CD14-positive monocyte (primary cell): ENCODE data around the gene CDKN2C. TPM values are rescaled to one million over a fixed set of nuclear protein-coding genes. Genes with fewer than 3 reads are reported as not detected.

Source experiments
- DNase-seq, 3 donors: peaks; one replicate each; pipeline ENCODE4 v3.0.0-alpha.2; 2011 to 2022
- H2AFZ ChIP-seq: 2 replicates; pipeline ENCODE4 v1.6.0; 2012; ENCODE audit warnings: mild to moderate bottlenecking, low read depth, low read length, inconsistent platforms; ENCODE audit not compliant: insufficient read depth, poor library complexity, severe bottlenecking
- H3K27ac ChIP-seq, 2 donors: 1 replicate in 1 of 2; 2 replicates in 1 of 2; pipeline ENCODE4 v1.5.1; 2012 to 2013; ENCODE audit warnings: low read length in 2 of 2, control low read depth in 1 of 2, inconsistent platforms in 1 of 2, low read depth in 1 of 2, mild to moderate bottlenecking in 1 of 2
- H3K27me3 ChIP-seq, 2 donors: one replicate each; pipeline versions ENCODE4 v1.6.0 to v1.6.1; 2011 to 2013; ENCODE audit warnings: low read length in 2 of 2; ENCODE audit not compliant: control insufficient read depth in 2 of 2, insufficient read depth in 2 of 2
- H3K36me3 ChIP-seq, 2 donors: replicated peaks in 1 of 2; 1 replicate in 1 of 2; 2 replicates in 1 of 2; pipeline versions ENCODE4 v1.5.1 to v1.6.1; 2012 to 2013; ENCODE audit warnings: low read length in 2 of 2, control low read depth in 1 of 2, inconsistent platforms in 1 of 2, mild to moderate bottlenecking in 1 of 2; ENCODE audit not compliant: insufficient read depth in 2 of 2, control insufficient read depth in 1 of 2
- H3K4me1 ChIP-seq, 2 donors: 1 replicate in 1 of 2; 2 replicates in 1 of 2; pipeline versions ENCODE4 v1.5.1 to v1.6.1; 2012 to 2013; ENCODE audit warnings: low read length in 2 of 2, control low read depth in 1 of 2, inconsistent platforms in 1 of 2, mild to moderate bottlenecking in 1 of 2, moderate library complexity in 1 of 2; ENCODE audit not compliant: insufficient read depth in 2 of 2, control insufficient read depth in 1 of 2
- H3K4me2 ChIP-seq: replicated peaks from 2 replicates; pipeline ENCODE3; 2012; ENCODE audit warnings: low read length, moderate library complexity, mild to moderate bottlenecking; ENCODE audit not compliant: poor library complexity, severe bottlenecking; ENCODE audit errors: extremely low read depth
- H3K4me3 ChIP-seq, 3 experiments: fragments of 200-600 bp in 1 of 3; sonication (generic) in 1 of 3; replicated peaks in 1 of 3; 1 replicate in 2 of 3; 2 replicates in 1 of 3; pipeline ENCODE4 v1.5.1; 2011 to 2013; ENCODE audit warnings: low read length in 3 of 3, mild to moderate bottlenecking in 3 of 3, control low read depth in 2 of 3, low read depth in 2 of 3, inconsistent platforms in 1 of 3, moderate library complexity in 1 of 3
- H3K79me2 ChIP-seq: 2 replicates; pipeline ENCODE4 v1.6.0; 2012; ENCODE audit warnings: mild to moderate bottlenecking, control low read depth, inconsistent platforms, low read length, moderate library complexity; ENCODE audit not compliant: insufficient read depth
- H3K9ac ChIP-seq: 2 replicates; pipeline ENCODE4 v1.6.0; 2017; ENCODE audit warnings: low read length, mild to moderate bottlenecking; ENCODE audit not compliant: insufficient read depth, poor library complexity, severe bottlenecking
- H3K9me3 ChIP-seq, 2 donors: replicated peaks in 1 of 2; 1 replicate in 1 of 2; 2 replicates in 1 of 2; pipeline versions ENCODE4 v1.5.1 to v1.6.1; 2012 to 2013; ENCODE audit warnings: low read length in 2 of 2, control low read depth in 1 of 2; ENCODE audit not compliant: control insufficient read depth in 1 of 2, insufficient read depth in 1 of 2
- H4K20me1 ChIP-seq: 2 replicates; pipeline ENCODE4 v1.6.0; 2012; ENCODE audit warnings: mild to moderate bottlenecking, low read length, control low read depth, moderate library complexity; ENCODE audit not compliant: insufficient read depth
- H3K27ac Mint-ChIP-seq, 7 donors: one replicate each; pipeline ENCODE4 v1.8.0; 2020; ENCODE audit warnings: mild to moderate bottlenecking in 7 of 7, mixed read lengths in 7 of 7, moderate library complexity in 6 of 7, inconsistent platforms in 2 of 7
- H3K27me3 Mint-ChIP-seq, 3 donors: one replicate each; pipeline ENCODE4 v1.8.0; 2021 to 2022; ENCODE audit warnings: low read depth in 3 of 3, mild to moderate bottlenecking in 3 of 3, mixed read lengths in 3 of 3, moderate library complexity in 3 of 3, inconsistent platforms in 1 of 3
- H3K36me3 Mint-ChIP-seq, 2 donors: one replicate each; pipeline ENCODE4 v1.8.0; 2020; ENCODE audit warnings: mixed read lengths in 2 of 2, inconsistent platforms in 1 of 2, mild to moderate bottlenecking in 1 of 2
- H3K4me1 Mint-ChIP-seq: one replicate; pipeline ENCODE4 v1.8.0; 2020; ENCODE audit warnings: mild to moderate bottlenecking, mixed read lengths
- H3K4me3 Mint-ChIP-seq, 2 donors: one replicate each; pipeline ENCODE4 v1.8.0; 2020; ENCODE audit warnings: mild to moderate bottlenecking in 2 of 2, mixed read lengths in 2 of 2, moderate library complexity in 1 of 2
- H3K9me3 Mint-ChIP-seq, 7 donors: one replicate each; pipeline ENCODE4 v1.8.0; 2020 to 2022; ENCODE audit warnings: mixed read lengths in 7 of 7, mild to moderate bottlenecking in 6 of 7, moderate library complexity in 6 of 7, inconsistent platforms in 2 of 7
- CTCF ChIP-seq: fragments of 200-600 bp; IDR thresholded peaks from one replicate; pipeline ENCODE4 v1.8.0; 2022; ENCODE audit warnings: antibody characterized with exemption, mild to moderate bottlenecking
- WGBS: methylation state at CpG from one replicate; pipeline ENCODE4 v1.1.5; 2013; ENCODE audit warnings: missing lambda C conversion rate; ENCODE audit not compliant: insufficient coverage; 5-methylcytosine and 5-hydroxymethylcytosine counted together
- intact Hi-C, 2 donors: fragments of 100-400 bp; cut with micrococcal nuclease; formaldehyde crosslinking; loops; one replicate each; pipeline versions ENCODE4 v1.15.0 to v1.15.1; 2023
- polyA plus RNA-seq, 3 donors: library from polyadenylated mRNA; depleted of rRNA in 1 of 3; unstranded in 2 of 3; stranded (reverse) in 1 of 3; fragments of 300-500 nt in 2 of 3; fragments of >200 nt in 1 of 3; fragmentation: Illumina TruSeq in 2 of 3; gene quantifications; 1 replicate in 2 of 3; 2 replicates in 1 of 3; pipeline ENCODE4 v1.2.3, GENCODE V29; 2012 to 2021

CDKN2C gene
- polyA plus RNA-seq, 3 donors, result 5.3 to 9.9 (median 7.4) TPM

DNA sequence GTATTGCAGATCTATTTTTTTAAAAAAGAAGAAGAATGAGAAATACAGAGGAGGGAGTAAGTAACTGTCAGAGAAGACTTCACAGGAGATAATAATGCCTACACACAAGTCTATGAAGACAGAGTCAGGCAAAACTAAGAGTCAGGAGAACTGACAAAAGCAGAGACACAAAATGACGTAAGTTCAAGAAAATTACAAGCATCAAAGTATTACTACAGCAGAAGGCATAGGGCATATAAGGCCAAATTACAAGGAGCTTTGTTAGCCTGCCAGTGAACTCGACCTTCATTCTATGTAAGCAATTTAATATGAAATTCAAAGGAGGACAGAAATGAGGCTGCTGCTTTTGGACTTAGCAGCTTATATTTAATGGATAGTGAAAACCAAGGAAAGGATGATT, 33.7 kb upstream of the CDKN2C start:
- WGBS, result 100% methylated on average over 1 of the region's 2 CpGs
- Histone ChIP-seq H3K36me3 (no peaks in the 10 kb centered on the region), H2AFZ (no peak overlapping the region), H3K4me1 (no peaks in the 10 kb centered on the region), H3K9ac (no peak overlapping the region), H3K4me2 (no peak overlapping the region), H3K9me3 (no peaks in the 10 kb centered on the region), H3K4me3 (no peak overlapping the region), H3K27ac (no peak overlapping the region), H3K79me2 (peaks cover 76% of the 10 kb centered on the region), H4K20me1 (peaks cover 4% of the 10 kb centered on the region), H3K27me3 (no peaks in the 10 kb centered on the region)
- Mint-ChIP-seq H3K27me3 (no peaks in the 10 kb centered on the region), H3K4me1 (peaks cover 2% of the 10 kb centered on the region), H3K36me3 (peaks cover 10 to 12% of the 10 kb centered on the region in 2 donors), H3K27ac (no peak overlapping the region), H3K4me3 (no peak overlapping the region), H3K9me3 (peaks cover 0 to 10% (median 3%) of the 10 kb centered on the region in 7 donors)
- intact Hi-C loops, result no loop called here
- no peak for TF ChIP-seq CTCF
- no peak for DNase-seq

- Mint-ChIP-seq H3K36me3 (peaks cover 3 to 14% of the 10 kb centered on the region in 2 donors), H3K9me3 (peaks cover 0 to 3% (median 0%) of the 10 kb centered on the region in 7 donors), H3K4me3 (no peak overlapping the region), H3K4me1 (peaks cover 3% of the 10 kb centered on the region), H3K27ac (no peak overlapping the region), H3K27me3 (no peaks in the 10 kb centered on the region)
- H4K20me1 ChIP-seq, result peaks cover 16% of the 10 kb centered on the region
- H3K36me3 ChIP-seq, result no peaks in the 10 kb centered on the region
- H3K27me3 ChIP-seq, result no peaks in the 10 kb centered on the region
- TF ChIP-seq CTCF, result no peak
- H3K79me2 ChIP-seq, result peaks cover 85% of the 10 kb centered on the region
- intact Hi-C loops, result no loop called here
- WGBS, result 90% methylated on average over 2 of the region's 3 CpGs
- H3K9ac ChIP-seq, result no peak overlapping the region
- H3K9me3 ChIP-seq, result no peaks in the 10 kb centered on the region
- DNase-seq, result no peak
- H3K4me2 ChIP-seq, result no peak overlapping the region
- no peak overlapping the region for H3K4me3 ChIP-seq
- no peaks in the 10 kb centered on the region for H3K4me1 ChIP-seq
- no peak overlapping the region for H3K27ac ChIP-seq
- H2AFZ ChIP-seq, result no peak overlapping the region
Observed at GRCh38 chr1:50940291-50940690, 29.8 kb upstream of the CDKN2C start.
